Dermis blood vessel endothelial cell (primary cell): ENCODE measurements around the gene ZNF653. TPM values are rescaled to one million over a fixed set of nuclear protein-coding genes. Genes with fewer than 3 reads are reported as not detected.

ENCODE experiments used
- total RNA-seq: library from RNA; depleted of rRNA; stranded (reverse); fragments of >200 nt; gene quantifications from 2 replicates; pipeline ENCODE4 v1.2.3, GENCODE V29; 2014

ZNF653 gene
- total RNA-seq, 1 donor from 2014 or later, result 12.4 TPM

Other genes starting within 250 kb of the ZNF653 start
- gene DOCK6, start 243.3 kb downstream of the ZNF653 start, total RNA-seq, result 95.3 and 184 TPM in 2 replicates
- gene TSPAN16, start 209.7 kb downstream of the ZNF653 start, total RNA-seq, result not detected in 2 replicates
- gene RAB3D, start 166.2 kb downstream of the ZNF653 start, total RNA-seq, result 55.6 and 65.0 TPM in 2 replicates
- 105 and 267 TPM in 2 replicates for gene TMEM205, start 159.6 kb downstream of the ZNF653 start, total RNA-seq
- 7.8 and 10.4 TPM in 2 replicates for gene CCDC159, start 159.3 kb downstream of the ZNF653 start, total RNA-seq
- 8.7 and 14.1 TPM in 2 replicates for gene PLPPR2, start 150.4 kb downstream of the ZNF653 start, total RNA-seq
- 0.79 and 0.85 TPM in 2 replicates for gene SWSAP1, start 131.2 kb downstream of the ZNF653 start, total RNA-seq
- 6.0 and 8.2 TPM in 2 replicates for gene EPOR, start 121.5 kb downstream of the ZNF653 start, total RNA-seq
- 2.1 and 4.3 TPM in 2 replicates for gene RGL3, start 86.5 kb downstream of the ZNF653 start, total RNA-seq
- gene ODAD3, start 70.7 kb downstream of the ZNF653 start, total RNA-seq, result 0.05 TPM in 1 of 2 replicates, not detected in the other
- 117 and 310 TPM in 2 replicates for gene PRKCSH, start 70.2 kb downstream of the ZNF653 start, total RNA-seq
- gene ELAVL3, start 24.8 kb downstream of the ZNF653 start, total RNA-seq, result not detected in 2 replicates
- 36.8 and 37.6 TPM in 2 replicates for gene ECSIT, start 23.3 kb upstream of the ZNF653 start, total RNA-seq
- gene CNN1, start 33.0 kb upstream of the ZNF653 start, total RNA-seq, result 0.19 and 1.2 TPM in 2 replicates
- gene ELOF1, start 53.4 kb upstream of the ZNF653 start, total RNA-seq, result 16.9 and 24.5 TPM in 2 replicates
- gene ACP5, start 71.8 kb upstream of the ZNF653 start, total RNA-seq, result 0.37 and 8.8 TPM in 2 replicates
- gene ZNF627, start 91.6 kb upstream of the ZNF653 start, total RNA-seq, result 20.1 and 28.9 TPM in 2 replicates
- 11.7 and 15.1 TPM in 2 replicates for gene ZNF823, start 233.1 kb upstream of the ZNF653 start, total RNA-seq